Osteoblast (primary cell): ENCODE results near the gene BRF1. TPM values are rescaled to one million over a fixed set of nuclear protein-coding genes. Genes with fewer than 3 reads are reported as not detected.

ENCODE experiments used
- DNase-seq: peaks from one replicate; pipeline ENCODE4 v3.0.0; 2011; ENCODE audit warnings: low spot score, mixed read lengths; ENCODE audit not compliant: insufficient read length; ENCODE audit errors: missing footprints
- H2AFZ ChIP-seq: 2 replicates; pipeline ENCODE4 v1.6.0; 2011; ENCODE audit warnings: mild to moderate bottlenecking, low read length
- H3K27ac ChIP-seq: 2 replicates; pipeline ENCODE4 v1.5.1; 2011; ENCODE audit warnings: mild to moderate bottlenecking, low read depth, low read length, moderate library complexity
- H3K27me3 ChIP-seq: 2 replicates; pipeline ENCODE4 v1.6.0; 2012; ENCODE audit warnings: mild to moderate bottlenecking, control low read depth, inconsistent platforms, low read length, moderate library complexity; ENCODE audit not compliant: insufficient read depth
- H3K36me3 ChIP-seq: 2 replicates; pipeline ENCODE4 v1.5.1; 2011; ENCODE audit warnings: mild to moderate bottlenecking, low read length, control low read depth, moderate library complexity; ENCODE audit not compliant: insufficient read depth
- H3K4me1 ChIP-seq: 2 replicates; pipeline ENCODE4 v1.5.1; 2011; ENCODE audit warnings: mild to moderate bottlenecking, low read length, control low read depth, moderate library complexity; ENCODE audit not compliant: insufficient read depth
- H3K4me2 ChIP-seq: 2 replicates; pipeline ENCODE4 v1.6.0; 2011; ENCODE audit warnings: mild to moderate bottlenecking, low read length; ENCODE audit not compliant: insufficient read depth
- H3K4me3 ChIP-seq: fragments of 200-600 bp; sonication (generic); 3 replicates; pipeline ENCODE4 v1.5.1; 2012; ENCODE audit warnings: mild to moderate bottlenecking, low read length, inconsistent platforms; ENCODE audit not compliant: insufficient read depth
- H3K79me2 ChIP-seq: 2 replicates; pipeline ENCODE4 v1.6.0; 2012; ENCODE audit warnings: mild to moderate bottlenecking, low read length, control low read depth, inconsistent platforms; ENCODE audit not compliant: insufficient read depth
- H3K9me3 ChIP-seq: 2 replicates; pipeline ENCODE4 v1.5.1; 2011; ENCODE audit warnings: low read depth, low read length, control low read depth
- H4K20me1 ChIP-seq: 2 replicates; pipeline ENCODE4 v1.6.0; 2012; ENCODE audit warnings: mild to moderate bottlenecking, low read length, control low read depth; ENCODE audit not compliant: insufficient read depth
- CTCF ChIP-seq: IDR thresholded peaks from 2 replicates; pipeline ENCODE4 v1.5.1; 2011; ENCODE audit warnings: mild to moderate bottlenecking, low read depth, low read length, moderate library complexity; ENCODE audit errors: extremely low read depth
- total RNA-seq: library from RNA; depleted of rRNA; stranded (reverse); fragments of >200 nt; gene quantifications from 2 replicates; pipeline ENCODE4 v1.2.3, GENCODE V29; 2012

Gene BRF1
- total RNA-seq, 1 donor, result 34.4 TPM

- TF ChIP-seq CTCF, result no peak
- Histone ChIP-seq H2AFZ (no peak overlapping the region), H3K4me2 (no peak overlapping the region), H3K9me3 (no peaks in the 10 kb centered on the region), H3K27me3 (no peaks in the 10 kb centered on the region), H3K4me3 (no peak overlapping the region), H3K79me2 (peaks cover 28% of the 10 kb centered on the region), H3K27ac (no peak overlapping the region), H3K36me3 (no peaks in the 10 kb centered on the region), H3K4me1 (peaks cover 15% of the 10 kb centered on the region), H4K20me1 (peaks cover 13% of the 10 kb centered on the region)
- DNase-seq, result no peak
Observed at GRCh38 chr14:105312973-105313372, 12.2 kb upstream of the BRF1 start.

- DNase-seq, result peak; percentile 68
- Histone ChIP-seq H3K4me2 (no peak overlapping the region), H3K27me3 (no peaks in the 10 kb centered on the region), H2AFZ (no peak overlapping the region), H3K27ac (no peak overlapping the region), H4K20me1 (peaks cover 8% of the 10 kb centered on the region), H3K36me3 (no peaks in the 10 kb centered on the region), H3K4me1 (peaks cover 11% of the 10 kb centered on the region), H3K79me2 (peaks cover 18% of the 10 kb centered on the region), H3K4me3 (no peak overlapping the region), H3K9me3 (no peaks in the 10 kb centered on the region)
- TF ChIP-seq CTCF, result no peak
Observed at GRCh38 chr14:105311838-105312237, 11.0 kb upstream of the BRF1 start.

- Histone ChIP-seq H3K4me1 (peaks cover 5% of the 10 kb centered on the region), H3K4me3 (no peak overlapping the region), H2AFZ (no peak overlapping the region), H3K27me3 (no peaks in the 10 kb centered on the region), H3K27ac (no peak overlapping the region), H3K79me2 (no peaks in the 10 kb centered on the region), H4K20me1 (no peaks in the 10 kb centered on the region), H3K9me3 (no peaks in the 10 kb centered on the region), H3K4me2 (no peak overlapping the region), H3K36me3 (no peaks in the 10 kb centered on the region)
- DNase-seq, result no peak
- TF ChIP-seq CTCF, result no peak
Observed at GRCh38 chr14:105309371-105309770, 8.6 kb upstream of the BRF1 start.

- H3K27ac ChIP-seq, result no peak overlapping the region
- H2AFZ ChIP-seq, result no peak overlapping the region
- H3K27me3 ChIP-seq, result no peaks in the 10 kb centered on the region
- H3K4me3 ChIP-seq, result no peak overlapping the region
- TF ChIP-seq CTCF, result no peak
- H3K4me1 ChIP-seq, result no peaks in the 10 kb centered on the region
- no peaks in the 10 kb centered on the region for H3K79me2 ChIP-seq
- H4K20me1 ChIP-seq, result no peaks in the 10 kb centered on the region
- no peaks in the 10 kb centered on the region for H3K9me3 ChIP-seq
- DNase-seq, result peak; percentile 50
- no peaks in the 10 kb centered on the region for H3K36me3 ChIP-seq
- H3K4me2 ChIP-seq, result no peak overlapping the region
Observed at GRCh38 chr14:105307052-105307727, 6.4 kb upstream of the BRF1 start.
